COLO668 (cell line): Measurements from ENCODE around the gene PYROXD2.
"Not testable (repeated sequence)": the region's sequence is repeated elsewhere in the genome, so short reads cannot be mapped to it uniquely, and the experiment has no call there.

Source experiments
- DNase-seq: peaks from one replicate; lab custom pipeline; 2025; ENCODE audit not compliant: unreplicated experiment; lab: John Stamatoyannopoulos, UW

The PYROXD2 gene

DNA sequence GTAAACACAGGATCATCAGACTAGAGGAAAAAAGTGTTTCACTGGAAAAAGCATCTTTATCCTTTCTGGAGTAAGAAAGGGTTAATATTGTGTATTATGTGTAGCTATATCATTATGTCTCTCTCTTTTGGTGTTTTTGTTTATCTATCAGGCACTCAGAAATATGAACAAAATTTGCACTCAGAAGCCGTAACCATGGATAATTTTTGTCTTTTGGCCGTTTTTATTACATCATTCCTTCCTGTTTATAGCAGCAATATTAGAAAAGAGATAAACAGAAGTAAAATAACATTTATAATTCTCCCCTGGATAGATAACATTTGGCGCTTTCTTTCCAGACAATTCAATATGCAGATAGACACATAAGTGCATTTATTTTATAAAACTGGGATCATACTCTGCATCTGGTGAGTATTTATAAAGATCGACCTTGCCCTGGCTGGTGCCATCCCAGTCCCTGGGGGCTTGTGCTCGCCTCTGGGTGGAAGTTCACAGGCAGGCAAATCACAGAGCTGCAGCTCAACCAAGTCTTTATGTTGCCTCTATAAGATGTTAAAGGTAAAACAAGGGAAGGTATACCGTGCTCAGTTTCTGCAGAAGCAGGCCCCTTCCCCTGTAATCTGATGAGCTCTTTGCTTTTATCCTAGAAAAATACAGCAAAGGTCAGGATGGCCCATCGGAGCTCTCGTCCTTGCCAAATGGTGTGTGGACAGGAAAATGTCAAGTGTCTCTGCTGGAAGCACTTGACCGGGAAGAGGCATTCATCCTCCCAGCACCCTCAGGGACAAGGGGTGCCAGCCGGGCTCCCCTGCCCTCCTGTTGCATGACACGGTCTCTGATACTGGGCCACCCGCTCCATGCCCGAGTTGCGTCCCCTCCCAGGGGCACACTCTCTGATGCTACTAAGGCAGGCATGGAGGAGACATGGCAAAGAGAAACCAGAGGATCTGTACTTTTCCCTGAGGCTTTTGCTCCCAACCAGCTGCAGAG lies 43.9 kb downstream of the PYROXD2 start:
- DNase-seq: no peak

DNA sequence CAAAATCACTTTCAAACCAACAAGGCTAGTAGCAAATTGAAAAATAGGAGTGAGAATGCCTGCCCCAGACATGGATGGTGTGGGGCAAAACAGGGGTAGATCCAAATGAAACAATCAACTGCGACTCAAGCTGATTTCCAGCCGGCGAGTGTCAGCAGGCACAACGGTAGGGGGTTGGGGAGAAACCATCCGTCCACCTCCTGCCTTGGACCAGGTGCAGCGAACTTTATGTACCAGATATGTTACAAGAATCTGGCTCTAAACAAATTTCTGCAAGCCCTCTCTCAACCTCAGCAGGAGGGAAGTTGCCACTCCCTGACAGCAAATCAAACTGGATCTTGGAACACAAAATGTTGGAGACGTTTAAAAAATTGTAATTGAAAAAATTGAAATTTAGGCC lies 45.2 kb downstream of the PYROXD2 start:
- DNase-seq: no peak

DNA sequence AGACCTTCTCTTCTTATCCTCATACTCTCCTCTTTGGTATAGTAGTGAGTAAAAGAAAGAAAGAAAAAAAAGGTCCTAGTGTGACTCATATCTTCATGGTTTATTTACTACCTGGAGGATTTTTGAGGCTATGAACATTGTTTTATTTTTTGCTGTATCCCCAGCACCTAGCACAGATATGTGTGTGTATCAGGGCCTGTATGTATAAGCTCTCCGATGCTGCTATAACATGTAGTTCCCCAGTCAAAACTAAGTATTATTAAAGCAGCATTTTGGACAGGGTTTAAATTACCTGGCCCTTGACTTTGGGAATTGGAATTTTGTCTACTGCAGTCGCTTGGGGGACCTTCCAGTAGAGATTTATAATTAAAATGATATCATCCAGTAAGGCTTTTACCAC lies 46.3 kb downstream of the PYROXD2 start:
- DNase-seq: no peak

DNA sequence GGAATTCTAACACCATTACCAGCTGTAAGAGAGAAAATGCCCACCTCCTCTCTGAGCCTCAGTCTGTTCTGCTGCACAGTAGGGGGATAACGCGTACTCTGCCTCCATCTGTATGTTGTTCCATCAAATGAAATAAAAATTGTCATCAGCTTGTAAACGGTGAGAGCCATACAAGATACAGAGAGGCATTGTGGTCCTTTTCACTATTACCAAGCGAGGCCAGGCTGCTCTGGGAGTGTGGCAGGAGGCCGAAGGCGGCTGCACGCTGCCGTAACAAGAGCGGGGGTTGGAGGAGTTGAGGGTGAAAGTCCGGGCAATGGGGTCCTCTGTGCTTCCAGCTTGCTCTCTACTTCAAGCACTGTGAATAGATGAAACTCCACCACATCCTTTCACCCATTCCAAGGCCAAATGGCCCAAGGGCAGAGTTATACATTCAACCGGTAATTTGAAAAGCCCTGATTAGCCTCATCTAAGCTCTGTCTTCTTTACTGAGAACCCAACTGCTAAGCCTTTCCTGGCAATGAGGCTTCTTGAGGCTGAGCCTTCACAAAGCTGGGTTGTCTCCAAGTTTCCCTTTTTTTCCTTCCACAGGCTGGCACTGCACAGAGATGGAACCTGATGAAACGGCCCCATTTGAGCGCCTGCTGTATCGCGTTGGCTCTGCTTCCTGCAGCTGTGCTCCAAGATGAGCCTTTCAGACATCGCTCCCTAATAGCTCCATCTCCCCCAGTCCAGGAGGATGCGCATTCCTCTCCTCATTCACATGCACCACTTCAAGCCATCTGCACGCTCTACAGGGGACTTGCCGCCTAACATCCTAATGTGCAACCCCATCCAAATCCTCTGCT lies 47.2 kb downstream of the PYROXD2 start:
- DNase-seq: no peak

DNA sequence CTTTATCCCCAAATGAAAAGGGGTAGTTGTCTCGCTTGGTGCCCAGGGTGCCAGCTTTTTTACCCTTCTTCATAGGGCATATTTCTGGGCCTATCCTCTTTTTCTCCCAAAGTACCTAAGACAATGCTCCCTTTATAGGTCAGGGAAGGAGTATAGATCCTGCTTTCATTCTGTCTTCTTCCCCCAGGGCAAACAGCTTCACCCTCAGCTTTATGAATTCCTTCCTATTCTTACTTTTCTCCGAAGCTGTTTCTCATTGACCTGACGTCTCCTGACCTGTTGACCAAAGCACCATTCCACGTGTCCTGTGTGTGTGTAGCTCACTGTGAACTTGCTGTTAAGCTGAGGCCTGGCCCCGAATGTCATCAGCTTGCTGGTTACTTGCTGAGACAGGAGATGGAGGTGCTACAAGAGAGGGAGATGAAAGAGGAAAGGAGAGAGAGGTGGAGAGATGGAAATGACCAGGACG lies 48.9 kb downstream of the PYROXD2 start:
- no peak for DNase-seq

DNA sequence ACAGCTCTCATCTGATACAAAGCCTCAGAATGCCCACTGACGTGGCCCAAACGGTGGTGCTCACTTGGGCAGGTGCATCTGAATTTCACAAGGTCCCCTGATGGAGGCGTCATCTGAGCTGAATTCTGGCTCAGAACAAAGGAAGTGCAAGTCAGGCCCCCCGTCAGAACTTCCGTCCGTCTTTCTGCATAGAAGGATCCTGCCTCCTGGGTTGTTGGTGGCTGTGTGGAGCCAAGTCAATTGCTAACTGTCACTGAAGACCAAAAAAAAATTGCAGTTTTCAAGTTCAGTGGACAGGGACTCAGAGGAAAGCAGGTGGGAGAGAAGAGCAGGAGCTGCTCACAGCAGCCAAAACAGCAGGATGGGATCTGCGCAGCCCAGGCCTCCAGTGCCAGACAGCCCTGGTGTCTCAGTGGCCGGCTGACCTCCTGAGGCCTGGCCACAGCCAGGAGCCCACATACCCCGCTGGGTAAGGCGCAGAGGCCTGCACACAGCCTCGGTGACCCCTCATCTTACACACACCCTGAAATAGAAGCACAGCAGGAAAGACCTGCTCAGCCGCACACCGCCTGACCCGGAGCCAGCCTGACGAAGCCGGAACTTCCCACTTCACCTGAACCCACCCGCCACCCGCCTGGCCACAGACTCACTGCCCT lies 49.4 kb downstream of the PYROXD2 start:
- no peak for DNase-seq

DNA sequence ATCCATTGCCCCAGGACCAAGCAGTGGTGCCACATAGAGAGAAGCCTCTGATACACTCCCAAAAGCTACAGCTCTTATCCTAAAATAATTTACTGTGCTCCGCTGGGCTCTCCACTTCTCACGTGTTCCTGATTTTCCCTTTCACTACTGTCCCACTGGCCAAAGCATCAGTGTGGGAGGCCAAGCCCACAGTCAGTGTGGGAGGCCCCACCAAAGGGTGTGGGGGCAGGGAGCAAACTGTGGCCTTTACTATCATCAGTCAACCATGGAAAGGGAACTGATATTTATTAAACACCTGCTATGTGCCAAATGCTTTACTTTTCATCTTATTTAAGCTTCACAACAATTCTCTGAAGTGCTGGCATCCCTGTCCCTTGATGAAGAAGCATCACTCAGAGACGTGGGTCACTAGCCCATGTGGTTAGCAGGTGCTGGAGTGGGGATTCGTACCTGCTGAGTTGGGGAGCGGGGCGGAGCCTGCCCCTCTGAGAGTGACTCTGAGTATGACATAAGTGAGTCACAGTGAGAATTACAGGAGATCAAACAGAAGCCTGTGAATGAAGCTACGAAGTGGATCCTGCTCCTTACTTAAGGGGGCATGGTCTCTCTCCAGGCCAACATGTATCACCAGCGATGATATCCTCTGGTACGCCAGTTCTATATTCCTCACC lies 50.4 kb downstream of the PYROXD2 start:
- DNase-seq: no peak

DNA sequence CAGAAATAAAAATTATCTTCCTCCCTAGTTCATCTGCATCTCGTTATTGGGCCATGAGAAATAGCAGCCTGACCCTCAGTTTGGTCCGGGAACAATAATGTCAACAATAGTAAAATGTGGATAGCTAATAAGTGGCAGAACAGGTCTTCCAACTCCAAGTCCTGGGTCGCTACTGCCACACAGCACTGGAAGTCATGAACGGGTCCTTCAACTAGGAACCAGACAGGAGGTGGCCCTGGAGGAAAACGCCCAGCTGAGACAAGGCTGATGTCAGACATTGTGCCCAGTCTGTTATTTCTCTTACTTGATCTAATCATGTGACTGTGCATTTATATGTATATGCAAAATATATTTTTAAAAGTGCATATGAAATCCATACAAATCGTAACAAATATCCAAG lies 51.8 kb downstream of the PYROXD2 start:
- no peak for DNase-seq

DNA sequence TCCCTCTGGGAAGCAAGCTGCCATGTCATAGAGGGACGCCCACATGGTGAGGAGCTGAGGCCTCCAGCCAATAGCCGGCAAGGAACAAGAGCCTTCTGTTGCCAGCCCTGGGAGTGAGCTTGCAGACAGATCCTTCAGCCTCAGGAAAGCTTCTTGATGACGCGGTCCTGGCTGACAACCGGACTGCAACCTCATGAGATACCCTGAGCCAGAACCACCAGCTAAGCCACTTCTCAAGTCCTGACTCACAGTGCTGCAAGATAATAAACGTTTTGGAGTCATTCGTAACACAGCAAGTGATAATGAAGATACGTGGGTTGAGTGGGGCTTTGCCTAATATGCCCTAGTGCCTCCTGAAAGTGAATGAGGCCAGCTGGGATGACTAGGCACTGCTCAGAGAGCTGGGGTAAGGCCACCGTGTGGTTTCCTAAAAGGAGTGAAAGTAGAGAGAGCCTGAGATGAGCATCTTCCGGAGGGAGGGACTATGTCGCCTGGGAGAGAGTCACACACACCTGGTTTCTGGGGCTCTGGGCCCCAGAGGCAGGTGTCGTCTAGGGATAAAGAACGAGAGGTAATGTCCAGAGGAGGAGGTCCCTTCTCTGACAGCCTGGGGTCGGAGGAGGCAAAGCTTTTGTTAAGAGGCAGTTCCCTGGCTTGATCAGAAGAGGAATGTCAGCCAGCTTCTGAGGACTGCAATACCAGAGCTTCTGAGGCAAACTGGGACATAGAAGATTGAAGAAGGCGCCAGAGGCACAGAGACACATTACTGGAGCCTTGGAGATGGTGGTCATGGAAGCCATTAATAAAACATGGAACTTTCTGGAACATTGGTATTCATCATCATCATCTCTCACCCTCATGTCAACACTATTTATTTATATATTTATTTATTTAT lies 53.6 kb downstream of the PYROXD2 start:
- DNase-seq: peak; percentile 48

DNA sequence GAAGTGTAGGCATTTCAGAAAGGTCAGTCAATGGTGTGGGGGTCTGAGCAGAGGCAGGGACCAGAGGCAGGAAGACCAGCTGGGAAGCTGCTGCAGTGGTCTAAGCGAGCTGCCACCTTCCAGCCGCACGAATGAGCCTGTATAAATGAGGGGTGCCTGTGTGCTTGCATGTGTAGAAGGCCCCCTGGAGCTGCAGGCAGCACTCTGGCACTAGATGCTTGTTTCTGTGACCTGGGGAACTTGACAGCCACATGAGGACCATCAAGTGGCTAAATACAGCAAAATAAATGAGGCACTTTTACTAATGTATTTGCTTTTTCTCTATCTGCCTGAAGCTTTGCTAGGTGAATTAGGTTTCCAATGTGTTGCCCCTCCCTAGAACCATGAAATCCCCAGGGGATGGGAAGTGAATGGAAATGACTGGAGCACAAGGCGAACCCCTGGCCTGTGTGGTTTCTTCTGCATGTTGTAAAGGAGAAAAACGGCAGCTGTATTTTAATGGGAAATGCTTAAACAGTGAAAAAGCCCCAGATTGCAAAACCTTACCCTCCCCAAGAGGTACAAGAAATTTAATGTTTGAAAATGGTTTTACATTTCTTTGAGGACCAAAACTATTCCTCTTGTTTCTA lies 57.7 kb downstream of the PYROXD2 start:
- DNase-seq: no peak

DNA sequence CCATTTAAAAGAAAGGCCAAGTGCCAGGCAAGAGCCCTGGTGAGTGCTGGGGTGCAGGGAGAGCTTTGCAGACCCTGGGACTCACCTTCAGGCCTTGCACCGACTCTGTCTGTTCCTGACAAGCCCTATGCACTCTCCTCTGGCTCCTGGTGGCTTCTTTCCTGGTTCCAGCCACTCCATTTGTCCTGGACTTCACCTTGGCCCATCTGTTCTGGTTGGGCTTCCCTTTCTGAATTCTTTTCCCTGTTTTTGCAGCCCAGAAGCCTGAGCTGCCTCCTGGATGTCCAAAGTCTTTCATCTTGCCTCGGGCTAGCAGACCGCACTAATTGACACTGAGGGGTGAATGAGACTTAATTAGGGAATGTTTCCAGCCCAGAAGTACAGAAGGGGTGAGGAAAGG lies 60.5 kb downstream of the PYROXD2 start:
- DNase-seq: no peak

DNA sequence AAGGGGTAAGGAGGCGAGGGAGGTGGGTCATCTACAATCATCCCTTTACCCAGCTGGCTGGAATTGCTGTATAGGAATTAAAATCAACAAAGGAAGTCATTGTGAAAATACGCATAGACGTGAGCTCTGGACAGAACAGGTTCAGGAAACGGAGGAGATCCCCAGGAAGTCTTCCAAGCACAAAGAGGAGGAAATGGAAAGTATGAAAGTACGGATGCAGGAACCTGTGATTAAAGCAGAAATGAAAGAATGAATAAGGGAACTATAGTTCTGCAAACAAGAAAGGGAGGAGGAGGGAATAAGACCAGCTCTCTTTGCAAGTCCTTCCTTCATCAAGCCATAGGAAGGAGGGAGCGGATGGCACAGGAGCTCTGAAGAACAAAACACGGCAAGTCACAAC lies 61.8 kb downstream of the PYROXD2 start:
- no peak for DNase-seq

DNA sequence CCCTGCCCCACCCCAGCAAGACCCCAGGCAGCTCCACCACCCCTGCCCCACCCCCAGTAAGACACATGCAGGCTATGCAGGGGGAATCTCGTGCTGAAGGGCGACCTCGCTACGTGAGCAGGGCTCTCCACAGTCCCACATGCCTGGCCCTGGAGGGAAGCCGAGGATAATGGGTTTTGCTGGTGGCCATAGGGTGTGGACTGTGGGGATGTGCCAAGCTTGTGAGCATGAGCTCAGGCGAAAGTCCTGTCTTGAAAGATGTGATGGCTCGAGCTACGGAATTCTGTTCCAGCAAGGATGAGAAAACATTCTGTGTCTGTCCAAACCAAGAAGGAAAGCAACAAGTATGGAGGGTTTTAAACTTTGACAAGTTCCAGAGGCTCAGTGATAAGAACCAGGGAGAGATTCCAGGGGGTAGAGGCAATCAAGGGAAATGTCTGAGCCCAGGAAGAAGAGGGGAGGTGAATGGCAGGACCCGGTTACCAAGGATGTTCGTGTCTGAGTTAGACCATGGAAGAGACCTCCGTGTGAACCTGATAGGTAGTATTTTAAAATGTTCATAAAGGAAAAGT lies 63.1 kb downstream of the PYROXD2 start:
- no peak for DNase-seq

DNA sequence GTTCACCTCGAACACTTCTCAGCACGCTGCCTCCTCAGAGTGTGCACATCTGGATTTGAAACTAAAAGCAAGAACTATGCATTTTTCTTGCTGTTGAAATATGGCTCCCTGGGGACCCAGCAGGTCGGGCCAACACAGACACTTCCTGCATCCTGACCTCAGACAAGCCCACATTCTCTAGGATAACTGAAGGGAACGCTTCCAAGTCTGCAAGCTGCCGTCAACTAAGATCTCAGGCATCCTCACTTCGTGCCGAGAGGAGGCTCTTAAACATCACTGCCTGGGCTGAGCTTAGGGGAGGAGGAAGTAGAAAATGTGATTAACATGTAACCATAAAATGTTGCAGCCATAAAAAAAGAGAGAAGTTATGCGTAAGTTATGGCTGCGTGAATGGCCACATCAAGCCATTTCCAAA lies 65.5 kb downstream of the PYROXD2 start:
- no peak for DNase-seq

DNA sequence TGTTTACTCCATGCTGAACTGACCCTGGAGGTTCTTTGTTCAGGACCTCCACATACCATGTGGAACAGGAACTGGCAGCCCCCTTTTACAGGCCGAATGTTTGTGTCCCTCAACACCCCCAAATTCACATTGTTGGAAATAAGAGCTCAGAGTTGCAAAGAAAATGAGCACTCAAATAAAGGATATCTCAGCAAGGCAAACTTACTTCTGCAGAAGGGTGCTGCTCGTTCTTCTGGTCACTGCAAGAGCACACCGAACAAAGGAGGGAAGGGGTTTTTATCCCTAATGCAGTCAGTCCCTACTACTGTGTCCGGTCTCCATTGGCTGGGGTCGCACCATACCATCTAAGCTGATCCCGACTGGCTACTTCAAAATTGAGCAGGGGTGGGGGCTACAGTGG lies 68.1 kb downstream of the PYROXD2 start:
- DNase-seq: no peak

DNA sequence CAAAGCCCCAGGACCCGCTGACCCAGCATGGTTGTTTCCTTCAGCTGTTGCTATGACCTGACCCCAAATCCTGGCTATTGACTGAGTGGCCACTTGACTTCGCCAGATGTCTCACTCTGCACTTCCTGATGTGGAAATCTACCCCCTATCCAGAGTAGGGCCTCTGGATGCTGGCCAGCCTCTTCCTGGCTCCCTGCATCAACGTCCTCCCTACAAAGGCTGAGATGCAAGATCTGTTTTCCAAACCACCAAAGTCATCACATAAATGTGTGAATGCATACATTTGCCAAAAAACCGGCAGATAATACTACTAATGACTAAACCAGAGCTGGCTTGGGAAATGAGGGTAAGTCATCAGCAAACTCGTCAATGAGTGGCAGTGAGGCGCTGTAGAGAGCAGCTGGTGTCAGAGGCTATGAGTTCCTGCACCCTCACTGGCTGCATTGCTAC lies 70.4 kb downstream of the PYROXD2 start:
- peak; percentile 57 for DNase-seq

DNA sequence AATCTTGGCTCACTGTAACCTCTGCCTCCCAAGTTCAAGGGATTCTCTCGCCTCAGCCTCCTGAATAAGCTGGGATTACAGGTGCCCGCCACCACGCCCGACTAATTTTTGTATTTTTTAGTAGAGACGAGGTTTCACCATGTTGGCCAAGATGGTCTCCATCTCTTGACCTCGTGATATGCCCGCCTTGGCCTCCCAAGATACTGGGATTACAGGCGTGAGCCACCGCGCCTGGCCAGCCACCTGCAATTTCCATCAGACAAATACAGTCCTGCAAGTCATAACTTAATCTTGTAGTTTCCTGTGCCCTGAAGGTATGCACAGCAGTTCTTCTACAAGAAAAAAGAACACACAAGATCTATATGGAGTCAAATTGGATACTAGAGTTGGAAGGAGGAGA lies 73.3 kb downstream of the PYROXD2 start:
- DNase-seq: not testable (repeated sequence)

DNA sequence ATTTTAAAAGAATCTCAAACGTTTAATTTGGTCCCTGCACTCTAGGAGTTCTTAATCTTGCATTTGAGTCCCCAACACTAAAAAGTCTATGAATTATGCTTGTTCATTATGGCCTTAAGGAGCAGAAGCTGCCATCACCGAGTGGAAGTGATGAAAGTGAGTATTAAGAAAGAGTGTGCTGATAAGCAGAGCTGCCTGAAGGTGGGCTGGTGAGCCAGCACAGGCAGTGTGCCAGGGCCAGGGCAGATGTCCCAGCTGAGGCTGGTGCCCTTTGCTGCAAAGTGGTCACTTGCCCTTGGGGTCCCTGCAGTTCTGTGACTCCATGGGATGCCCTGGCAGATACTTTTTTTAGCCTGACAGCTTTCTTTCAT lies 74.1 kb downstream of the PYROXD2 start:
- DNase-seq: peak; percentile 11
